GM06990 (cell line): ENCODE measurements around the gene PRICKLE2.

Source experiments
- DNase-seq: peaks from one replicate; pipeline ENCODE4 v3.0.0-alpha.2; 2011; ENCODE audit not compliant: insufficient read length; ENCODE audit errors: extremely low read depth
- H3K27me3 ChIP-seq: replicated peaks from 2 replicates; pipeline ENCODE4 v1.6.0; 2011; ENCODE audit warnings: low read length; ENCODE audit not compliant: control insufficient read depth, insufficient read depth
- H3K36me3 ChIP-seq: 2 replicates; pipeline ENCODE4 v1.5.1; 2011; ENCODE audit warnings: low read length; ENCODE audit not compliant: control insufficient read depth, insufficient read depth
- H3K4me3 ChIP-seq: replicated peaks from 2 replicates; pipeline ENCODE4 v1.5.1; 2011; ENCODE audit warnings: low read depth, mild to moderate bottlenecking, control low read depth, low read length
- TF ChIP-seq, protein P1 (sequence below): IDR thresholded peaks from 2 replicates; pipeline ENCODE4 v1.5.1; 2011; ENCODE audit warnings: low read length, control low read depth, mild to moderate bottlenecking, inconsistent platforms; ENCODE audit not compliant: insufficient read depth, poor library complexity, severe bottlenecking

PRICKLE2 gene

DNA sequence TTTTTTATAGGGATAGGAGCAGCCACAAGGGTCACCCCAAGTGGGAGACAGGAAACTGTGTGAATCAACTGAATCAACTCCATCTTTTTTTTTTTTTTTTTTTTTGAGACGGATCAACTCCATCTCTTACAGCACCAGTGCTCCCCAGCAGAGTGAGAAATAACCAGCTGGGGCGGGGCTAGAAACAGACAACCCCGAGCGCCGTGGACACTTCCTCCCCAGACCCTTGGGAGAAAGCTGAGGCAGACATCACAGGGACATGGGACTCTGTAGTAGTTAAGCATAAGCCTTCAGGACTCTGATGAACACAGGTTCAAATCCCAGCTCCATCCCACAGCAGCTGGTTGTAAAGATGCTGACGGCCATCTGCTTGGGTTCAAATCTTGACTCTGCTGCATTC is 75.4 kb downstream of the PRICKLE2 start:
- Histone ChIP-seq H3K4me3 (no peak overlapping the region), H3K36me3 (no peaks in the 10 kb centered on the region), H3K27me3 (no peaks in the 10 kb centered on the region)
- DNase-seq: no peak
- TF ChIP-seq, protein P1, sequence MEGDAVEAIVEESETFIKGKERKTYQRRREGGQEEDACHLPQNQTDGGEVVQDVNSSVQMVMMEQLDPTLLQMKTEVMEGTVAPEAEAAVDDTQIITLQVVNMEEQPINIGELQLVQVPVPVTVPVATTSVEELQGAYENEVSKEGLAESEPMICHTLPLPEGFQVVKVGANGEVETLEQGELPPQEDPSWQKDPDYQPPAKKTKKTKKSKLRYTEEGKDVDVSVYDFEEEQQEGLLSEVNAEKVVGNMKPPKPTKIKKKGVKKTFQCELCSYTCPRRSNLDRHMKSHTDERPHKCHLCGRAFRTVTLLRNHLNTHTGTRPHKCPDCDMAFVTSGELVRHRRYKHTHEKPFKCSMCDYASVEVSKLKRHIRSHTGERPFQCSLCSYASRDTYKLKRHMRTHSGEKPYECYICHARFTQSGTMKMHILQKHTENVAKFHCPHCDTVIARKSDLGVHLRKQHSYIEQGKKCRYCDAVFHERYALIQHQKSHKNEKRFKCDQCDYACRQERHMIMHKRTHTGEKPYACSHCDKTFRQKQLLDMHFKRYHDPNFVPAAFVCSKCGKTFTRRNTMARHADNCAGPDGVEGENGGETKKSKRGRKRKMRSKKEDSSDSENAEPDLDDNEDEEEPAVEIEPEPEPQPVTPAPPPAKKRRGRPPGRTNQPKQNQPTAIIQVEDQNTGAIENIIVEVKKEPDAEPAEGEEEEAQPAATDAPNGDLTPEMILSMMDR: no peak

DNA sequence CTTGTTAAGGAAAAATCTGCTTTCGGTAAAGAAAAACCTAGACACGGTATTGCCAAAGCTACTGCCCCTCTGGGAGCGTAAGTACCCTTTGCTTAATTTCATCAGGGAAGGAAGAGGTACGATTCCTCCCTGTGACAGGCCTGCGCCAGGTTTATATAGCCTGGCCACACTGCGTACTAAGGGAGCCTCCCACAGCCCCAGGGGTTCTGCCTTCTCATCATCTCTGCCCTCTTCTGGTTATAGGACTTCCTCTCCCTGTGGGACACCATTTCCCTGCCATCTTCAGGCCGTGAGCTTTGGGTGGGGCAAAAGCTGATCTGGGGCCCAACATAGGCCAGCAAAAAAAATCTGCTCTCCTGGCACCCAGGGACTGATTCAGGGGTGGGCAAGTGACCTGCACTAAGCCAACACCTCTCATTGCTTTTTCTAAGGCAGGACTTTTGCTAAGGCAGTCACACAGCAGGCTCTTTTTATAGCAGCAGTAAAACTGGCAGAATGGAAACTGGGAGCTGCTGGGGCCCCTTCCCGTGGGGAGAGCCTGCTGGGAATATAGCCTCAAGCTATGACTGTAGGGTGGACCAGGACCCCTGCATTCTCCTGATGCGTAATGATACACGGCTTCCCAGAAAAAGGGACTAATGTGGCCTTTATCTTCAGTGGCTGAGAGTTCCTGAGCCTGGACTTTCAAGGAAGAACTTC is 76.2 kb downstream of the PRICKLE2 start:
- Histone ChIP-seq H3K36me3 (no peaks in the 10 kb centered on the region), H3K4me3 (no peak overlapping the region), H3K27me3 (no peaks in the 10 kb centered on the region)
- TF ChIP-seq, protein P1: no peak
- no peak for DNase-seq

DNA sequence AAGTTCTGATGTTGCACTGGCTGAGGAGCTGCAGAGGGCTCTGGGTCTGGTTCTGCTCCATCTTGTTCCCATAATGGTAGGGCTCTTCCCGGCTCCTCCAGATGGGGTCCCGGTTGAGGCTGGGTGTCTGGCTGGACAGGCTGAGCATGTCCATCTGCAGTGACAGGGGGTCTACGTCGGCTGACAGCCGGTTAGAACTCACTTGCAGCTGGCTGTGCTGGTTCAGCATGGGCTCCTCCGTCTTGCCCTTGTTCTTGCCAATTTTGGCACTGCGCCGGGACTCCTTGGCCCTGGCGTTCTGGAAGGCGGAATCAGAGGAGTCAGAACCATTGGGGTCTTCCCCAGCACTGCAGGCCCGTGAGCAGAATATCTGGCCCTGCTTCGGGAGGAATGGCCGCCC is 78.1 kb downstream of the PRICKLE2 start:
- H3K27me3 ChIP-seq: no peaks in the 10 kb centered on the region
- DNase-seq: no peak
- TF ChIP-seq, protein P1: no peak
- no peak overlapping the region for H3K4me3 ChIP-seq
- H3K36me3 ChIP-seq: no peaks in the 10 kb centered on the region

DNA sequence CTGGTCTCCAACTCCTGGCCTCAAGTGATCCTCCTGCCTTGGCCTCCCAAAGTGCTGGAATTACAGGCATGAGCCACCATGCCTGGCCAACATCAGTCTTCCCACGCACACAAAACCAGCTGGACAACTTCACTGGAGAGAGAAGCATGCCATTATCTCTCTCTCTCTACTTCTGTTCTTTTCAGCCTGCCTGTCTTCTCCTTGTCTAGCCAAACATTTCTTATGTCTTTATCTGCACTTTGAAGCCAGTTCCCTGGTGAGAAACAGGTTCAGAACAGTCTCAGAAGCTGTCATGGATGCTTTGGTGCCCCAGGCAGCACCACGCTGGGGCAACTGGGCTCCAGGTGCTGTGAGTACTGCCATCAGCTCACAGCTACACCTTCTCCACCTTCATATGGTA is 79.8 kb downstream of the PRICKLE2 start:
- no peaks in the 10 kb centered on the region for H3K36me3 ChIP-seq
- H3K27me3 ChIP-seq: no peaks in the 10 kb centered on the region; the same call in 1 of the 2 replicates
- TF ChIP-seq, protein P1: no peak
- no peak overlapping the region for H3K4me3 ChIP-seq
- no peak for DNase-seq

DNA sequence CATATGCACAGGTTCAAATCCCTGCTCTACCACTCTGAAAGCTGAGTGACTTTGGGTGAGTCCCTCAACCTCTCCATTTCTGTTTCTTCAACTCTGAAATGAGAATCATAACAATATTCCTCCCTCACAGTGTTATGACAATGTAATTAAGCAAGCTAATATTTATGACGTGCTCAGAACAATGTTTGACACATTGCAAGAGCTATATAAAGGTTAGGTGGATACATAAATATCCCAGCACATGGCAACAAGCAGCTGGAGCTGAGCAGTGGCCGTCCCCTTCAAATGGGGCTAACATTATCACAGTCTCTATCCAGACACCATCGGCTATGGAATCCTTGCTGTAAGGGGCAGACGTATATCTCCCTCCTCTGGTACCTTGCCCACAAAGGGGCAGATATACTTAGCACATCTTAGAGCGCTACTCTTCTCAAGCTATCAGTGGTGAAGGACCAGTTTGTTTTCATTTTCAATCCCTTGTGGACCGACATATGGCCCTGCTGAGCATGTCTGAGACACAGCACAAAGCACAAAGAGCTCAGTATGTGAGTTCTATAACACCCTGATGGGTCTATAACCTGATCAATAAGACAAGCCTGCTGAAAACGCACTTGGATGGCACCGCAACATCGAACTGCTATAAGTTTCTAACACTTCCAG is 80.9 kb downstream of the PRICKLE2 start:
- TF ChIP-seq, protein P1: no peak
- no peak for DNase-seq
- H3K36me3 ChIP-seq: no peaks in the 10 kb centered on the region
- H3K4me3 ChIP-seq: no peak overlapping the region
- no peaks in the 10 kb centered on the region; the same call in 1 of the 2 replicates for H3K27me3 ChIP-seq
